Astrocyte (in vitro differentiated cells and primary cell): ENCODE measurements around the gene FHAD1. TPM values are rescaled to one million over a fixed set of nuclear protein-coding genes. Genes with fewer than 3 reads are reported as not detected.

Experiments
- DNase-seq: peaks from one replicate; pipeline ENCODE4 v3.0.0-alpha.2; 2010; ENCODE audit warnings: low read depth
- FAIRE-seq: peaks from 2 replicates; lab custom pipeline; 2011; peaks lifted over from hg19 to GRCh38; lab: Jason Lieb, UNC
- H2AFZ ChIP-seq: 2 replicates; pipeline ENCODE4 v1.6.0; 2012; ENCODE audit warnings: low read depth, low read length, inconsistent platforms
- H3K27ac ChIP-seq: 2 replicates; pipeline ENCODE4 v1.5.1; 2011; ENCODE audit warnings: low read depth, low read length, inconsistent platforms
- H3K27me3 ChIP-seq: 2 replicates; pipeline ENCODE4 v1.6.0; 2011; ENCODE audit warnings: low read length, inconsistent platforms; ENCODE audit not compliant: insufficient read depth
- H3K36me3 ChIP-seq: 2 replicates; pipeline ENCODE4 v1.5.1; 2011; ENCODE audit warnings: low read length, inconsistent platforms; ENCODE audit not compliant: insufficient read depth
- H3K4me1 ChIP-seq: 2 replicates; pipeline ENCODE4 v1.5.1; 2011; ENCODE audit warnings: low read length, inconsistent platforms; ENCODE audit not compliant: insufficient read depth
- H3K4me2 ChIP-seq: 2 replicates; pipeline ENCODE4 v1.6.0; 2012; ENCODE audit warnings: low read length, inconsistent platforms
- H3K4me3 ChIP-seq: 2 replicates; pipeline ENCODE4 v1.5.1; 2011; ENCODE audit warnings: low read depth, mild to moderate bottlenecking, low read length, inconsistent platforms; ENCODE audit not compliant: insufficient read depth
- H3K79me2 ChIP-seq: 2 replicates; pipeline ENCODE4 v1.6.0; 2012; ENCODE audit warnings: mild to moderate bottlenecking, low read length, inconsistent platforms; ENCODE audit not compliant: insufficient read depth
- H3K9ac ChIP-seq: 2 replicates; pipeline ENCODE4 v1.6.0; 2012; ENCODE audit warnings: mild to moderate bottlenecking, low read length, inconsistent platforms
- H3K9me3 ChIP-seq: 2 replicates; pipeline ENCODE4 v1.5.1; 2012; ENCODE audit warnings: low read depth, mild to moderate bottlenecking, low read length, inconsistent platforms; ENCODE audit not compliant: insufficient read depth
- H4K20me1 ChIP-seq: 2 replicates; pipeline ENCODE4 v1.6.0; 2012; ENCODE audit warnings: low read length, inconsistent platforms; ENCODE audit not compliant: insufficient read depth
- H3K27ac Mint-ChIP-seq: one replicate; pipeline ENCODE4 v1.8.0; 2021; ENCODE audit warnings: mild to moderate bottlenecking, mixed read lengths; ENCODE audit not compliant: unreplicated experiment
- H3K27me3 Mint-ChIP-seq: one replicate; pipeline ENCODE4 v1.8.0; 2021; ENCODE audit warnings: low read depth, mixed read lengths; ENCODE audit not compliant: unreplicated experiment
- H3K36me3 Mint-ChIP-seq: one replicate; pipeline ENCODE4 v1.8.0; 2021; ENCODE audit warnings: low read depth, mixed read lengths; ENCODE audit not compliant: unreplicated experiment
- H3K4me1 Mint-ChIP-seq: one replicate; pipeline ENCODE4 v1.8.0; 2021; ENCODE audit warnings: low read depth, mixed read lengths; ENCODE audit not compliant: unreplicated experiment
- H3K4me3 Mint-ChIP-seq: one replicate; pipeline ENCODE4 v1.8.0; 2021; ENCODE audit warnings: mild to moderate bottlenecking, moderate library complexity, mixed read lengths; ENCODE audit not compliant: unreplicated experiment
- H3K9me3 Mint-ChIP-seq: one replicate; pipeline ENCODE4 v1.8.0; 2021; ENCODE audit warnings: mild to moderate bottlenecking, mixed read lengths; ENCODE audit not compliant: unreplicated experiment
- EZH2 ChIP-seq: IDR thresholded peaks from 2 replicates; pipeline ENCODE4 v1.6.1; 2012; ENCODE audit warnings: mild to moderate bottlenecking, low read length, inconsistent platforms; ENCODE audit not compliant: insufficient read depth
- total RNA-seq: library from RNA; stranded (reverse); gene quantifications from 2 replicates; pipeline ENCODE4 v1.2.1, GENCODE V29; 2021
- TF ChIP-seq, protein P1 (sequence below): IDR thresholded peaks from 2 replicates; pipeline ENCODE4 v1.5.1; 2011; ENCODE audit warnings: low read depth, mild to moderate bottlenecking, inconsistent platforms, low read length, moderate library complexity; ENCODE audit not compliant: insufficient read depth

Gene FHAD1
- total RNA-seq, 1 donor from 2014 or later: 0.25 TPM

DNA sequence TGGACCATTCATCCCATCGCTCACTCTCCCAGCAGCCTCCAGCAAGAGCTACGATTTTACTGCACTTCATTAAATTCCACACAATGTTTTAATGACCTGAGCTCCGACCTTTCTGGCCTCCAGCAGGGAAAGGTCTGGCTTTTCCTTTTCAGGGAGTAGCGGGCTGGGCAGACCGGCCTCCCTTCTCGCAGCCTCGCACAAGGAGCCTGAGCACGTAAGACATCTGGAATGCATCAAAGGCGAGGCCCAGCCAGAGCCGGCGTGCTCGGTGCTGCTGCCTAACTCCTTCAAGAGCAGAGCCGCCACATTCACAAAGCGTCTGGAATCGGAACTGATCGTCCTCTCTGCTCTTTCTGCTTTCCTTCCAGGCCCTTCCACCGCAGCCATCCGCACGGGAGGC is 32.5 kb upstream of the FHAD1 start:
- Histone ChIP-seq H3K27ac (no peak overlapping the region), H2AFZ (no peak overlapping the region), H3K9ac (no peak overlapping the region), H3K4me1 (peaks cover 4% of the 10 kb centered on the region), H3K9me3 (no peaks in the 10 kb centered on the region), H3K4me3 (no peak overlapping the region), H3K4me2 (no peak overlapping the region), H3K27me3 (no peaks in the 10 kb centered on the region), H3K36me3 (no peaks in the 10 kb centered on the region), H3K79me2 (no peaks in the 10 kb centered on the region), H4K20me1 (no peaks in the 10 kb centered on the region)
- DNase-seq: no peak
- FAIRE-seq: no peak
- Mint-ChIP-seq H3K9me3 (no peaks in the 10 kb centered on the region), H3K27me3 (no peaks in the 10 kb centered on the region), H3K4me3 (no peak overlapping the region), H3K4me1 (peaks cover 23% of the 10 kb centered on the region), H3K36me3 (peaks cover 17% of the 10 kb centered on the region), H3K27ac (no peak overlapping the region)
- TF ChIP-seq, protein P1, sequence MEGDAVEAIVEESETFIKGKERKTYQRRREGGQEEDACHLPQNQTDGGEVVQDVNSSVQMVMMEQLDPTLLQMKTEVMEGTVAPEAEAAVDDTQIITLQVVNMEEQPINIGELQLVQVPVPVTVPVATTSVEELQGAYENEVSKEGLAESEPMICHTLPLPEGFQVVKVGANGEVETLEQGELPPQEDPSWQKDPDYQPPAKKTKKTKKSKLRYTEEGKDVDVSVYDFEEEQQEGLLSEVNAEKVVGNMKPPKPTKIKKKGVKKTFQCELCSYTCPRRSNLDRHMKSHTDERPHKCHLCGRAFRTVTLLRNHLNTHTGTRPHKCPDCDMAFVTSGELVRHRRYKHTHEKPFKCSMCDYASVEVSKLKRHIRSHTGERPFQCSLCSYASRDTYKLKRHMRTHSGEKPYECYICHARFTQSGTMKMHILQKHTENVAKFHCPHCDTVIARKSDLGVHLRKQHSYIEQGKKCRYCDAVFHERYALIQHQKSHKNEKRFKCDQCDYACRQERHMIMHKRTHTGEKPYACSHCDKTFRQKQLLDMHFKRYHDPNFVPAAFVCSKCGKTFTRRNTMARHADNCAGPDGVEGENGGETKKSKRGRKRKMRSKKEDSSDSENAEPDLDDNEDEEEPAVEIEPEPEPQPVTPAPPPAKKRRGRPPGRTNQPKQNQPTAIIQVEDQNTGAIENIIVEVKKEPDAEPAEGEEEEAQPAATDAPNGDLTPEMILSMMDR: no peak
- no peak for TF ChIP-seq EZH2

DNA sequence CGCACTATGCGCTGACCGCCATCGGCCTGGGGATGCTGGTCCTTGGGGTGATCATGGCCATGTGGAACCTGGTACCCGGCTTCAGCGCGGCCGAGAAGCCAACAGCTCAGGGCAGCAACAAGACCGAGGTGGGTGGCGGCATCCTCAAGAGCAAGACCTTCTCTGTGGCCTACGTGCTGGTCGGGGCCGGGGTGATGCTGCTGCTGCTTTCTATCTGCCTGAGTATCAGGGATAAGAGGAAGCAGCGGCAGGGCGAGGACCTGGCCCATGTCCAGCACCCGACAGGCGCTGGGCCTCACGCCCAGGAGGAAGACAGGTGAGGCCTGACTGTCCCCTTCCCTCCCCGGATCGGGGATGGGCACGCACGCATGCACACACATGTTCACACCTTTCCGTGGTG is 31.9 kb upstream of the FHAD1 start:
- no peak overlapping the region for H3K27ac Mint-ChIP-seq
- Histone ChIP-seq H3K4me3 (no peak overlapping the region), H4K20me1 (no peaks in the 10 kb centered on the region), H3K9me3 (no peaks in the 10 kb centered on the region), H3K27me3 (no peaks in the 10 kb centered on the region), H3K4me2 (no peak overlapping the region), H3K4me1 (peaks cover 4% of the 10 kb centered on the region), H3K27ac (no peak overlapping the region), H3K79me2 (no peaks in the 10 kb centered on the region), H2AFZ (no peak overlapping the region), H3K36me3 (no peaks in the 10 kb centered on the region), H3K9ac (no peak overlapping the region)
- no peaks in the 10 kb centered on the region for H3K27me3 Mint-ChIP-seq
- H3K36me3 Mint-ChIP-seq: peaks cover 21% of the 10 kb centered on the region
- FAIRE-seq (no peak), DNase-seq (no peak)
- H3K9me3 Mint-ChIP-seq: no peaks in the 10 kb centered on the region
- TF ChIP-seq, protein P1: no peak
- no peak for TF ChIP-seq EZH2
- peaks cover 23% of the 10 kb centered on the region for H3K4me1 Mint-ChIP-seq
- no peak overlapping the region for H3K4me3 Mint-ChIP-seq

DNA sequence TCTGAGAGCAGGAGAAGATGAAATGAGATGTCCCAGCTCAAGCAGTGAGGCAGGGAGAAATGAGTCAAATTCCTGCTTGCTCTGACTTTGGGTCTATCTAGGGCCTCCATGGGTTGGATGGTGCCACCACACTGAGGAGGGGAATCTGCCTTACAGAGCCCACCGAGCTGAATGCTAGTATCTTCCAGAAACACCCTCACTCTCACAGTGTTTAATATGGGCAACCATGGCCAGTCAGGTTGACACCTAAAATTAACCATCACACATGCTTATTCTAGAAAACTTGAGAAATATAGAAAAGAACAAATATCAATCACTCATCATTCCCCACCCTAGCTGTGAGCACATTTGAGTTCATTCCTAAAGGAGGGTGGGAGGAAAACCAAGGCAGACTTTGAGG is 29.4 kb upstream of the FHAD1 start:
- Histone ChIP-seq H3K4me2 (no peak overlapping the region), H3K27ac (no peak overlapping the region), H3K4me1 (peaks cover 4% of the 10 kb centered on the region), H3K9me3 (no peaks in the 10 kb centered on the region), H3K27me3 (no peaks in the 10 kb centered on the region), H2AFZ (no peak overlapping the region), H4K20me1 (no peaks in the 10 kb centered on the region), H3K9ac (no peak overlapping the region), H3K36me3 (no peaks in the 10 kb centered on the region), H3K79me2 (no peaks in the 10 kb centered on the region), H3K4me3 (no peak overlapping the region)
- TF ChIP-seq, protein P1: no peak
- FAIRE-seq (no peak), DNase-seq (no peak)
- peaks cover 19% of the 10 kb centered on the region for H3K4me1 Mint-ChIP-seq
- no peak overlapping the region for H3K4me3 Mint-ChIP-seq
- no peaks in the 10 kb centered on the region for H3K9me3 Mint-ChIP-seq
- peaks cover 2% of the 10 kb centered on the region for H3K27me3 Mint-ChIP-seq
- no peak overlapping the region for H3K27ac Mint-ChIP-seq
- peaks cover 31% of the 10 kb centered on the region for H3K36me3 Mint-ChIP-seq
